Epithelial cell of esophagus (primary cell): Measurements from ENCODE around the gene POR.

ENCODE experiments used
- DNase-seq: peaks from one replicate; pipeline ENCODE4 v3.0.0; 2010; ENCODE audit warnings: low read depth
- H3K4me3 ChIP-seq: 2 replicates; pipeline ENCODE4 v1.5.1; 2011; ENCODE audit warnings: mild to moderate bottlenecking, low read length, control low read depth
- CTCF ChIP-seq: IDR thresholded peaks from 2 replicates; pipeline ENCODE4 v1.5.1; 2011; ENCODE audit warnings: low read depth, mild to moderate bottlenecking, low read length, control low read depth, inconsistent platforms; ENCODE audit not compliant: insufficient read depth; ENCODE audit errors: missing control alignments

The POR gene

GRCh38 chr7:75985518-75986146 lies 70.7 kb downstream of the POR start:
- TF ChIP-seq CTCF: no peak
- no peak overlapping the region for H3K4me3 ChIP-seq
- DNase-seq: no peak

- no peak for DNase-seq
- TF ChIP-seq CTCF: no peak
- H3K4me3 ChIP-seq: no peak overlapping the region
Measured at GRCh38 chr7:75986147-75986781, 71.3 kb downstream of the POR start.

GRCh38 chr7:75987026-75987804 lies 72.3 kb downstream of the POR start:
- no peak for TF ChIP-seq CTCF
- H3K4me3 ChIP-seq: no peak overlapping the region
- DNase-seq: no peak

- TF ChIP-seq CTCF: no peak
- no peak for DNase-seq
- no peak overlapping the region for H3K4me3 ChIP-seq
Measured at GRCh38 chr7:75987805-75988567, 73.0 kb downstream of the POR start.

GRCh38 chr7:75988568-75989499 lies 73.9 kb downstream of the POR start:
- no peak for TF ChIP-seq CTCF
- DNase-seq: no peak
- H3K4me3 ChIP-seq: no peak overlapping the region
